ENCODE measurements around the gene SNX21.
"Not testable (repeated sequence)": the region's sequence is repeated elsewhere in the genome, so short reads cannot be mapped to it uniquely, and the experiment has no call there.

Gene SNX21

DNA sequence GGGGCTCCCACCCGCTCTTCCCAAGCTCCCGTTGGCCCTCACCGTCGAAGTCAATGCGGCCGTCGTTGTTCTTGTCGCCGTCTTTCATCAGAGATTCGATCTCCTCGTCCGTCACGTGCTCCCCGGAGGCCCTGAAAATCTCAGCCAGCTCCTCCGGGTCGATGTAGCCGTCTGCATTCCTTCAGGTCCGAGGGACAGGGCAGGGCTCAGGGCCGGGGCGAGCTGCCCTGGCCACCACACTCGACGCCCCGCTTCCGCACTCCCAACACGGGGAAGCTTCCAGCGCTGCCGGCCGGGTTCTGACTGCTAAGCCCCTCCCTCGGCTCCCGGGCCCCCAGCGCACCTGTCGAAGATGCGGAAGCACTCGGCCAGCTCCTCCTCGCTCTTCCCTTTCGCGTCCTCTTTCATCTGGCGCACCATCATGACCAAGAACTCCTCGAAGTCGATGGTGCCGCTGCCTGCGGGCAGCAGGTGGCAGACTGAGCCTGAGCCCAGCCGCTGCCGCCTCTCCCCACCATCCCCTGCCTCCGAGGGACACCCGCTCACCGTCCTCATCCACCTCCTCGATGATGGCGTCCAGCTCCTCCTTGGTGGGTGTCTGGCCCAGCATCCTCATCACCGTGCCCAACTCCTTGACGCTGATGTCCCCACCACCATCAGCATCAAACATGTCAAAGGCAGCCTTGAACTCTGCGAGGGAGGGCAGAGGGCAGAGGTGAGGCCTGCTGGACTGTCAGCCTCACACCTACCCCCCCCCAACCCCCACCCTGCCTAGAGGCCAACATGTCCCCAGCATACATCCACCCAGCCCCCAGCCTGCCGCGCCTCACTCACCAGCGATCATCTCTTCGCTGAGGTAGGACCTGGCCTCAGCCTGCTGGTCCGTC, 9.4 kb upstream of the SNX21 start:
- peak; percentile 60 for DNase-seq

GRCh38 chr20:45826381-45827019, 7.1 kb upstream of the SNX21 start:
- DNase-seq, result peak; percentile 55

- DNase-seq, result no peak
These were observed 6.5 kb upstream of the SNX21 start, which contains the start of gene TNNC2 for GRCh38 chr20:45827030-45827652. TNNC2 (minus strand) TSS chr20:45827312; CDS start chr20:45827248, 64 bp downstream.

- no peak for DNase-seq
These were observed 5.9 kb upstream of the SNX21 start for GRCh38 chr20:45827712-45828111.

GRCh38 chr20:45828589-45828988, 5.0 kb upstream of the SNX21 start:
- peak; percentile 55 for DNase-seq

DNA sequence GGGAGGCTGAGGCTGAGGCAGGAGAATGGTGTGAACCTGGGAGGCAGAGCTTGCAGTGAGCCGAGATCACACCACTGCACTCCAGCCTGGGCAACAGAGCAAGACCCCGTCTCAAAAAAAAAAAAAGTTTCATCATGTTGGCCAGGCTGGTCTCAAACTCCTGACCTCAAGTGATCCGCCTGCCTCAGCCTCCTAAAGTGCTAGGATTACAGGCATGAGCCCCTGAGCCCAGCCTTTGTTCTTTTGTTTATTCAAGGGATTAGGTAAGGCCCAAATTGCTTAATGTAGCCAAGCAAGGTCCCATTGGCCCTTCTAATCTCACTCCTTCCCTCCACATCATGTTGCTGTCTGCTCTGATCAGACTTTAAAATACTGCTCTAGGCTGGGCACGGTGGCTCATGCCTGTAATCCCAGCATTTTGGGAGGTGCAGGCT, 3.9 kb upstream of the SNX21 start:
- DNase-seq, result not testable (repeated sequence)

DNA sequence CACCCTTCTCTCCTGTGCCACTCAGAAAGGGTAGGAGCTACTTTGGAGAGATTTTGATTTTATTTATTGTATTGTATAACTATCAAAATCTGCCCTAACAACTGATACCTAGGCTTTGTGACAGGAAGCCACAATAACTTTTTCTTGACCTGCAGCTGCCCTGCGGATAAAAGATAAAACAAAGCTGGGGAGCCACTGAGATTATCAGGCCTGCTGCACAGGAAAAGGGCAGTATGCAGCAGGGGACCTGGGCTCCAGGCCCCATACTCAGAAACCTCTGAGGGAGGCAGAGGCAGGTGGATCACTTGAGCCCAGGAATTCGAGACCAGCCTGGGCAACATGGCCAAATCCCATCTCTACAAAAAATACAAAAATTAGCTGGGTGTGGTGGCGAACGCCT, 980 bp upstream of the SNX21 start:
- DNase-seq, result no peak

- DNase-seq, result peak; percentile 91
These were observed 541 bp downstream of the SNX21 start for GRCh38 chr20:45833883-45834796.

GRCh38 chr20:45834797-45835161, 1.2 kb downstream of the SNX21 start:
- DNase-seq, result no peak

GRCh38 chr20:45835329-45835765, 1.7 kb downstream of the SNX21 start:
- DNase-seq, result peak; percentile 7

GRCh38 chr20:45835825-45836224, 2.2 kb downstream of the SNX21 start:
- no peak for DNase-seq

DNA sequence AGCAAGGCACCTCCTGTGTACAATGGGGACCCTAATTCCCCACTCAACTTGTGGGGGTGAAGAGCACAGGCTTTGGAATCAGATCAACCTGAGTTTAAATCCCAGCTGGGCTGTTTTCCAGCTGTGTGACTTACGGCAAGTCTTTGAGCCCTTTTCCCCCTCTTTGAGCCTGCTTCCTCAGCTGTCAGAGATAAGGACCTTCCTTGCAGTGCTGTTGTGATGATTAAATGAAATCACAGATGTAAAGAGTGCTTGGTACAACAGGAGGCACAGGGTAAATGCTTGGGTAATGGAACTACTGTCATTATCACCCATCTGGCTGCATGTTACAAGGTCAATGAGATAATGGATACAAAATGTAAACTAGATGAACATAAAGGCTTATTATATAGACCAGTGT, 3.2 kb downstream of the SNX21 start:
- DNase-seq, result no peak

DNA sequence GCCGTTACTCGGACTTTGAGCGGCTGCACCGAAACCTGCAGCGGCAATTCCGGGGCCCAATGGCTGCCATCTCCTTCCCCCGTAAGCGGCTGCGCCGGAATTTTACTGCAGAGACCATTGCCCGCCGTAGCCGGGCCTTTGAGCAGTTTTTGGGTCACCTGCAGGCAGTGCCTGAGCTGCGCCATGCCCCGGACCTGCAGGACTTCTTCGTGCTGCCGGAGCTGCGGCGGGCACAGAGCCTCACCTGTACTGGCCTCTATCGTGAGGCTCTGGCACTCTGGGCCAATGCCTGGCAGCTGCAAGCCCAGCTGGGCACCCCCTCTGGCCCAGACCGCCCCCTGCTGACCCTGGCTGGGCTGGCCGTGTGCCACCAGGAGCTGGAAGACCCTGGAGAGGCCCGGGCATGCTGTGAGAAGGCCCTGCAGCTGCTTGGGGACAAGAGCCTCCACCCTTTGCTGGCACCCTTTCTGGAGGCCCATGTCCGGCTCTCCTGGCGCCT, 7.2 kb downstream of the SNX21 start:
- DNase-seq, result no peak

- DNase-seq, result no peak
These were observed 8.0 kb downstream of the SNX21 start for GRCh38 chr20:45841407-45842129.

DNA sequence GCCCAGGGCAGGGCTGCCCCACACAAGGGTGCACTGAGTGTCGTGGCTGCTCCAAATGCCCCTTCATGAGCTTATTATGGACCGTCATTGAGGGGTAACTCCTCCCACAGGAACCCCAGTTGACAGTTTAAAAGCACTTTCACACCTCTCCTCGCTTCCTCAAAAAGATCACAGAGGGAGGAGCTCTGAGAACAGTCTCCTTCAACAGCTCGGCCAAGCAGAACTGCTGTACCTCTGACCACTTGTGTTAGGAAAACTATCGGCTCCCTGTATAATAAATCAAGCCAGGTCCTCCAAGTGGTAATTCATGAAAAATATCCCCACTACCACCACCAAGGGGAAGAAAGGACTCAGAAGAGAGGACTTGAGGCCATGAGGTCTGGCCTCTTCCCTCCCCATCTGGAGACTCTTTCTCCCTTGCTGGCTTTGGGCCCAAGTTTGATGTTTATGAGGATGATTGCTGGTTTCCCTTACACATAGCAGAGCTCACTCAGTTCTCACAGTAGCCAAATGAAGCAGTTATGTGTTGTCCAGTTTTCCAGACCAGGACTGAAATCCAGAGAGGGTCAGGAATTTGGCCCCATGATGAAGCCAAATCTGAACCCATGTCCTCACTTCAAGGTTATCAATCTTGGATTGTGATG, 8.7 kb downstream of the SNX21 start:
- no peak for DNase-seq

DNA sequence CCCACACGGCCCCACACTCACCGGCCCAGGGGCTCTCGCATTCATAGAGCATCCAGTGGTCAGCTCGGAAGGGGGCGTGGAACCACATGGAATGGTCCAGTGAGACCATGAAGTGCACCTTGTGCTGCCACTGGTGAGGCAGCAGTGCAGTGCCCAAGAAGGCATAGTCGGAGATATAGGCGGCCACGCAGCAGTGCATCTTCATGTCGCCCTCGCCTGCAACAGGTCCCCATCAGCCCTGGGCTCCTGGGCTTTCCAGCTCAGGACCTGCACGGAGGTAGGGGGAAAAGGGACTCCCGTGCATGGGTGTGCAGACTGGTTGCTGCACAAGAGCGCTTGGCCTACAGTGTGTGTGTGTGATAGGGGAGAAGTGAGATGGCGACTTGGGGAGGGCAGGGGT, 9.9 kb downstream of the SNX21 start:
- no peak for DNase-seq

- no peak for DNase-seq
These were observed 11.9 kb downstream of the SNX21 start for GRCh38 chr20:45845452-45845851.

GRCh38 chr20:45848421-45848820, 14.8 kb downstream of the SNX21 start:
- no peak for DNase-seq

DNA sequence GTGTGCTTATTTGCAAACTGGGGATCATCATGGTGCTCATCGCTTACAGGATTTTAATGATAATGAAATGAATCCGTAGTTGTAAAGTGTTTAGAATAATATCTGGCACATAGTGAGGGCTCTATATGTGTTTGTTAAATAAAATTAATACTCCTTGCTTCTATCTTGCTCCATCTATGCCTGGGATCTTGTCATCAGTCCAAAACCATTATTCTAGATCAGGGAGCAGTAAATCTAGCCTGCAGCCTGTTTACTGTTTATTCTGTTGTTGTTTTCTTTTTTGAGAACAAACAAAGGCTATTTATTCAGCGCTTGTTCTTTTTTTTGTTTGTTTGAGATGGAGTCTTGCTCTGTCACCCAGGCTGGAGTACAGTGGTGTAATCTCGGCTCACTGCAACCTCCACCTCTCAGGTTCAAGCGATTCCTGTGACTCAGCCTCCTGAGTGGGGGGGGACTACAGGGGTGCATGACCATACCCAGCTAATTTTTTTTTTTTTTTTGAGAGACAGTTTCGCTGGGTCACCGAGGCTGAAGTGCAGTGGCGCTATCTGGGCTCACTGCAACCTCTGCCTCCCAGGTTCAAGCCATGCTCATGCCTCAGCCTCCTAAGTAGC, 15.5 kb downstream of the SNX21 start:
- DNase-seq, result no peak

- DNase-seq, result no peak
These were observed 16.6 kb downstream of the SNX21 start for GRCh38 chr20:45850238-45850637.

DNA sequence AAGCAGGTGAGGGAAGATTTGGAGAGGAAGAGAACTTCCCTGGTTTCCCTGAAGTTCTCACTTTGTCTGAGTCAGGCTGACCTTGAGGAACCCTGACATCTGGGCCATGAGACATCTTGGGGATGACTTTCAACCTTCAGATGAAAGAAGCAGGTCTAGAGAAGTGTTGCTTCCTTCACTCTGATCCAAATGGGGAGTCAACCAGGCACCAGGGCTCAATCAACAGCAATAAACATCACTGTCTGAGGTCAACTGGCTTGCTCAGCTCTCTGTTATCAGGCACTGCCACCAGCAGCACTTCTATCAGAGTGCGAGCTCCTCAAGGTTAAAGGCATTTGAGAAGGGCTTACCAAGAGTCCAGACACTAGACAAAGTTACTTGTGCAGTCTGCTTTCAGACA, 17.3 kb downstream of the SNX21 start:
- no peak for DNase-seq
